ENCODE data around the gene RAB1A.

DNA sequence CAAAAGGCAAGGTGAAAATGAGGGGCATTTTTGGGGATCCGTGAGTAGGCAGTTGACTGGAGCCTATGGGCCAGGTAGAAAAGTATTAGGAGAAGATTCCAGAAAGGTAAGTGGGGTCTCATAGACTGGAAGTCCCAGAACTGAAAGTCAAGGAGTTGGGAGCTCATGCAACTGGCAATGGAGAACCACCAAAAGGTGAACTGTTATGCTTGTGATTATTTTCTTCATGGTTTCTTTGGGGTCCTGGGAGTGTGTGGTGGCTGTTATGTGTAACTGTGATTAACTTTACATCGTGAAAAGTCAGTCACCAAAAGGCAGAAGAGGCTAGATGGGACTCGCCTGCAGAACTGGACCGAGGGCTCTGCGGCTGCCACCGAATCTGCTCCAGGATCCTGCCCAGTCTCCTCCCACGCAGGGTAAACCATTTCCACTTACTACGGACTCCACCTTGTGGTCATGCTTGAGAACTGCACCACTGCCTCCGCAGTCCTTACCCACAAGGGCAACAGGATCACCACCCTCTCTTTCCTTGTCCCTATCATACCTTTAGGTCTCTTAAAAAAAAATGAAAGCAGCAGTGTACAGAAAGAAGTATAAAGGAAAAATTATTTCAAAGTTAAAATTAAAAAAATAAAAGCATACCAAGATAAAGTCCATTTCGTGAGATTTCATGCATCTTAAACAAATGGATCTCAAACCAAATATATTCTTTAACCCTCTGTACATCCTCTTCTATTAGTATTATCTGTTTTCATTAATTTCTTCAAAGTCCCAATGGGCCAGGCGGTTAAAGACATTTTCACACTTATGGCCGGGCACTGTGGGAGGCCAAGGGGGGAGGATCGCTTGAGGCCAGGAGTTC lies 89.3 kb downstream of the RAB1A start:
- TF ChIP-seq, protein P1, sequence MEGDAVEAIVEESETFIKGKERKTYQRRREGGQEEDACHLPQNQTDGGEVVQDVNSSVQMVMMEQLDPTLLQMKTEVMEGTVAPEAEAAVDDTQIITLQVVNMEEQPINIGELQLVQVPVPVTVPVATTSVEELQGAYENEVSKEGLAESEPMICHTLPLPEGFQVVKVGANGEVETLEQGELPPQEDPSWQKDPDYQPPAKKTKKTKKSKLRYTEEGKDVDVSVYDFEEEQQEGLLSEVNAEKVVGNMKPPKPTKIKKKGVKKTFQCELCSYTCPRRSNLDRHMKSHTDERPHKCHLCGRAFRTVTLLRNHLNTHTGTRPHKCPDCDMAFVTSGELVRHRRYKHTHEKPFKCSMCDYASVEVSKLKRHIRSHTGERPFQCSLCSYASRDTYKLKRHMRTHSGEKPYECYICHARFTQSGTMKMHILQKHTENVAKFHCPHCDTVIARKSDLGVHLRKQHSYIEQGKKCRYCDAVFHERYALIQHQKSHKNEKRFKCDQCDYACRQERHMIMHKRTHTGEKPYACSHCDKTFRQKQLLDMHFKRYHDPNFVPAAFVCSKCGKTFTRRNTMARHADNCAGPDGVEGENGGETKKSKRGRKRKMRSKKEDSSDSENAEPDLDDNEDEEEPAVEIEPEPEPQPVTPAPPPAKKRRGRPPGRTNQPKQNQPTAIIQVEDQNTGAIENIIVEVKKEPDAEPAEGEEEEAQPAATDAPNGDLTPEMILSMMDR (IDR thresholded peaks at IDR 0.05 in 4 of 5, conservative IDR thresholded peaks at IDR 0.05 in 1 of 5) = peak; percentile 94 to 98 (median 95)
- TF ChIP-seq POLR2A (IDR thresholded peaks at IDR 0.05) = no peak
